ENCODE data around the gene CLIC1. TPM values are rescaled to one million over a fixed set of nuclear protein-coding genes. Genes with fewer than 3 reads are reported as not detected.

CLIC1 gene
- total RNA-seq, 1 donor from 2014 or later: 286 TPM

GRCh38 chr6:31690231-31691077 lies 45.9 kb downstream of the CLIC1 start:
- H3K9me3 ChIP-seq: no peaks in the 10 kb centered on the region
- H3K27ac ChIP-seq: no peak overlapping the region
- TF ChIP-seq CTCF (IDR thresholded peaks at IDR 0.05): no peak
- H3K4me3 ChIP-seq: no peak overlapping the region
- no peaks in the 10 kb centered on the region for H3K4me1 ChIP-seq
- H3K36me3 ChIP-seq: peaks cover 97% of the 10 kb centered on the region
- H3K27me3 ChIP-seq: no peaks in the 10 kb centered on the region
- DNase-seq (no peak), ATAC-seq (no peak)
- intact Hi-C loops (cut with DNase I): loop anchor here (10.0 kb wide), 1 partner anchor 144 kb away; no protein-coding TSS in a partner anchor

- H3K27me3 ChIP-seq: no peaks in the 10 kb centered on the region
- no peak overlapping the region for H3K4me3 ChIP-seq
- DNase-seq (no peak), ATAC-seq (no peak)
- intact Hi-C loops (cut with DNase I): loop anchor here (10.0 kb wide), 1 partner anchor 145 kb away; no protein-coding TSS in a partner anchor
- H3K4me1 ChIP-seq: no peaks in the 10 kb centered on the region
- H3K36me3 ChIP-seq: peaks cover 88% of the 10 kb centered on the region
- H3K9me3 ChIP-seq: no peaks in the 10 kb centered on the region
- TF ChIP-seq CTCF (IDR thresholded peaks at IDR 0.05): peak; percentile 25
- no peak overlapping the region for H3K27ac ChIP-seq
These were observed 46.9 kb downstream of the CLIC1 start for GRCh38 chr6:31689249-31690110.

GRCh38 chr6:31687860-31688693 lies 48.3 kb downstream of the CLIC1 start:
- ATAC-seq (no peak), DNase-seq (no peak)
- Histone ChIP-seq H3K4me1 (no peaks in the 10 kb centered on the region), H3K9me3 (no peaks in the 10 kb centered on the region), H3K27me3 (no peaks in the 10 kb centered on the region), H3K27ac (no peak overlapping the region), H3K4me3 (no peak overlapping the region), H3K36me3 (peaks cover 74% of the 10 kb centered on the region)
- no peak for TF ChIP-seq CTCF (IDR thresholded peaks at IDR 0.05)
- intact Hi-C loops (cut with DNase I): no loop called here

DNA sequence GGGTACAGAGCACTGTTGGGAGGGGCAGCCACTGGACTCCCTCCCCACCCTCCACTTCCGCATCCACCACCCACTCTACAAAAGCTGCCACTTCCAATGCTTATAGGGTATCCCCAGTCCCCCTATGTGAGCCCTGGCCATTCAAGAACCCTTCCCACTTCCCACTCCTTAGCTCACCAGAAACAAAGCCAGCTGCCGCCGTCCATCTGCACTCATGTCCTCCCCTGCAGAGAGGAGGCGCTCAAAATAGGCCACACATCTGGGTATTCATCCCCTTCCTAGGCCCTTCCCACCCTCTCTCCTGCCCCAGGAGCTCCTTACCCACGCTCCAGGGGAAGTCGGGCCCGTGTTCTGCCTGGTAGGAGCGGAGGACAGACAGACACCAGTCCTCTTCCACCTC lies 49.0 kb downstream of the CLIC1 start:
- Histone ChIP-seq H3K4me3 (no peak overlapping the region), H3K27ac (no peak overlapping the region), H3K9me3 (no peaks in the 10 kb centered on the region), H3K4me1 (peaks cover 3% of the 10 kb centered on the region), H3K27me3 (no peaks in the 10 kb centered on the region), H3K36me3 (peaks cover 66% of the 10 kb centered on the region)
- ATAC-seq (no peak), DNase-seq (no peak)
- TF ChIP-seq CTCF (IDR thresholded peaks at IDR 0.05): no peak
- intact Hi-C loops (cut with DNase I): no loop called here

- no peak for DNase-seq
- Histone ChIP-seq H3K4me1 (peaks cover 9% of the 10 kb centered on the region), H3K27ac (no peak overlapping the region), H3K4me3 (no peak overlapping the region), H3K36me3 (peaks cover 58% of the 10 kb centered on the region), H3K27me3 (no peaks in the 10 kb centered on the region), H3K9me3 (no peaks in the 10 kb centered on the region)
- ATAC-seq: no peak
- intact Hi-C loops (cut with DNase I): no loop called here
- TF ChIP-seq CTCF (IDR thresholded peaks at IDR 0.05): no peak
These were observed 49.8 kb downstream of the CLIC1 start for GRCh38 chr6:31686483-31686882.
